DLD1 (cell line): ENCODE data around the gene ARL15.

ENCODE experiments used
- in situ Hi-C: cut with HindIII; loops from 2 replicates; pipeline ENCODE4 v1.10.0; 2017; ENCODE audit warnings: low sequenced_read_pairs

Gene ARL15

GRCh38 chr5:53948598-53948997, 361.8 kb downstream of the ARL15 start:
- in situ Hi-C loops, result no loop called here

DNA sequence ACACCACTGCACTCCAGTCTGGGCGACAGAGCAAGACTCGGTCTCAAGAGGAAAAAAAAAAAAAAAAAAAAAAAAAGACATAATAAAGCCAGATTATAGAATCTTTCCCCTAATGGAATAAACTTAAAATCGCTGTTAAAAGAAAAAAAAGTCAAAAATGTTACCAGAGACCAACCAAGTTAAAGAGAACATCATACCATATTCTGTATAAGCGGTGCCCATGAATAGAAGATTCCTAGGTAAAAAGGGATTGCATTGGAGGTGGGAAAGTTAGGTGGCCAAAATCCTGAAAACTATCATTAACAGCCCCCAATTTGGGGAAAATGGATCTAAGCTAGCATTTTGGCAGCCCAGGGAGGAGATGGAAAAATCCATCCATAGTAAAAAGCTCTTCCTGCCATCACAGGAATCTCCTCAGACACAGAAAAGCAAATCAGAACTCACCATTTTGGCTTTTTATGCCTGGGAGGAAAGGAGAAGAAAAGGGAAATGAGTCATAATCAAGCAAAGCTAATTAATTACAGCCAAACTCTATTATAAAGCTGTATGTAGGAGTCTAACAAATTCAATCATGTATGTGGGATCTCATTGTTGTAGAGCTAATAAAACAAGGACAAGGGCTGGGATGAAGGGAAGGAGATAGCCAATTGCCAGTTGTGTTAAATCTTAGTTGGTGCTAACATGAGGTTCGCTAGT, 363.8 kb downstream of the ARL15 start:
- in situ Hi-C loops, result no loop called here

DNA sequence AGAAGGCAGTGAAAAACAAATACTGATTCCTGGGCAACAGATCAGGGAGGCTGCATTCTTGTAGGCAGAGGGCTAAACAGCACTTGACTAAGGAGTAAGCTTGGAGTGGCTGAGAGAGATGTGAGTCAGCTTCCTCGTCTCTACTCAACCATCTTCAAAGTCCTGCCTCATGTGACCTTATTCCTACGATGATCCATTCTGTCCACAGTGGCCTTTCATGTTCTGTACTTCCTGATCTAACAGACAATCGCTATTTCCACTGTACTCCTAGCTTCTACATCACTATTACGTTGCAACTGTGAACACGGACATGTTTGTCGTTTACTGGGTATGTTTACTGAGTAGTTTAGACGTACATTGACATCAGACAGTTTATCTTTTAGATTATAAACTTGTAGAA, 365.4 kb downstream of the ARL15 start:
- in situ Hi-C loops, result no loop called here

- in situ Hi-C loops, result no loop called here
These were observed 366.4 kb downstream of the ARL15 start for GRCh38 chr5:53943938-53944337.

GRCh38 chr5:53942724-53943123, 367.6 kb downstream of the ARL15 start:
- in situ Hi-C loops, result no loop called here

GRCh38 chr5:53940921-53941320, 369.5 kb downstream of the ARL15 start:
- in situ Hi-C loops, result no loop called here

GRCh38 chr5:53937467-53937866, 372.9 kb downstream of the ARL15 start:
- in situ Hi-C loops, result no loop called here

DNA sequence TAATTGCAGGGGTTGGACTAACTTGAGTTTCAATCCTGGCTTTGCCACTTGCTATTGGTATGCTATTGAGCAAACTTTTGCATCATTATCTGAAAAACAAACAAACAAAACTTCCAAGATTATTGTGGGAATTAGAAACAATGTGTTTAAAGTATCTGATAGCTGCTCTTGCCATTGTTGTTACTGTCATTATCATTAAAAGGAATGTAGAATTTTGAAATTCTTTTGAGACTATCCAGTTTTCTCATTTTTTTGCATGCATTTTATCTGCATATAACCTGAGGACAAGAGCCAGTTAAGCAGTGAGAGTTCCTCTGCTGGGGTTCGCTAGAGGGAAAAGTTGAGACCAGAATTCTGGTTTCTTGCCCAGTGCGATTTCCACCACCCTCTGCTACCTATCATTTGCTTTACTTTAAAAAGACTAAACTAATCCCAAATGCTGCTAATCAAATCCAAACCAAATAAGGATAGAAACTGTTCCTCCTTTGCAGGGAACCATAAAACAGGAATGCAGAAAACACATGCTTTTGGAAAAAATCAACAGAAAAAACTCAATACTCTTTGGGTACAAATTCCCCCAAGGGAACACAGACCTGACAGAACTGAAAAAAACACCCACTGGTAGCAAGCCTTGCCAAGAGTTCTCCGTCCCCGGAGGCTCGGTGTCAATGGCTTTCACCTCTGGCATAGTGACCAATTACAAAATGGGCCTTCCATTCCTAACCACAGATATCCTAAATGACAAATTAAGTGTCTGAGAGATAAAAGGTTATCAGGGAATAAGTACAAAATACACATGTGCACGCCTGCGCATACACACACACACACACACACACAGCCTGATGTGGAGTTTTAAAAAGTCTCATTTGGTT, 373.7 kb downstream of the ARL15 start:
- in situ Hi-C loops, result no loop called here

DNA sequence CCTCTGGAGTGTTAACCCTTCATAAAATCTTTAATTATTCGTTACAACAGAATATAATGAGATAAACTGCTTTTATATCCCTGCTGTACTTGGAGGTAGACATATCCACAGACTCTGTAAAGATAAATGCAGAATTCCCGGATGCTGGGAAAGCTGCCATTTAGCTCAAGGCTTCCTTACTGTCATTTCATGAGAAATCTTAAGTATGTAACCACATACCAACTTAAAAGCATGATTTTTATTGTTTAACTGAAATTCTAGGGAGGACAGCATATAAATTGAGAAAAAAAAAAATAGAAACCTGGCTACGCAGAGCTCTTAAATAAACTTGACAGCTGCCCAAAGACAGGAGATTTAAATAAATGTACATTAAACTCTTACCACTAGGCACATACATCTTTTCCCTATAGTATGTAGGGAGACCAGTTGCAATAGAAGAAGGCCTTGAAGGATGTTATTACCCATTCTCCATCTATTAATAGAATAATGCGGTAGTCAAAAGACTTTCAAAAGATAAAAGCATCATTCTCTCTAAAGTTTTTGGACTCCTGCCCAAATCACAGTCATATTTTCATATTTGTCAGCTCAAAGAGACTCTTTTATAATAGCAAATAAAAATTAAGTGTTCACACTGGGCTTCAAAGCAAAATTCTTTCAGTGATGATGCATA, 376.1 kb downstream of the ARL15 start:
- in situ Hi-C loops, result no loop called here

DNA sequence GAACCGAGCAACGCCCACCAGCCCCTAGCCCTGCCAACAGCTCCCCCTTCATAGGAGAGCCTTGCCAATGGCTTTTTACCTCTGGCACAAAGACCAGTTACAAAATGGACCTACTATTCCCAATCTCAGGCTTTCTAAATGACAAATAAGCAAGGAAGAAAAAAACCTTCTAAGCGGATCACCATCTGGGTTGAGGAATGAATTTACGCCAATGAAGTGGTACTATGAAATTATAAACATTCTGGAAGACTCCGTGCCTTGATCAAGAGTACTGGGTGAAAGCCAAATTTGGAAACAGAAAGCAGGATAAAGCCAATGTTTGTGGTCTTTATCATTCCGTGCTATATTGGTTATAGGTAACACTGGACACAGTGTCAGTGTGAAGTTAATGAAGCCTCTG, 378.0 kb downstream of the ARL15 start:
- in situ Hi-C loops, result no loop called here

- in situ Hi-C loops, result no loop called here
These were observed 379.9 kb downstream of the ARL15 start for GRCh38 chr5:53930457-53930856.

DNA sequence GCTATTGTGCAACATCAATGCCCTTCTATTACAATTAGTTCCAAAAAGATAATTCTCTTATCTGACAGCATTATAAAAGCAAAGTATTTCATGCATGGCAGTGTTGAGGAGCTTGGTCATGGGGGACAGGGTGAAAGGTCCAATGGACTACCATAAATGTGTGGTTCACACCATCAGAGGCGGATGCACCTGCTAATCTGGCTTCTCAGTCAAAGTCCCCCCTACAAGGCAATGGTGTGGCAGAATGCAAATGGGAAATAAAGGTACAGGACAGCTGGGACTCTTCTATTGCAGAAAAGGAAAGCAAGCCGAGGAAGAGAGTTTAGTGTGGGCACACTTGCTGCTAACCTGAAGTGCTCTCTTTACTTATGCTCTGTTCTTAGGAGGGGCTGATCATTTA, 380.8 kb downstream of the ARL15 start:
- in situ Hi-C loops, result no loop called here

DNA sequence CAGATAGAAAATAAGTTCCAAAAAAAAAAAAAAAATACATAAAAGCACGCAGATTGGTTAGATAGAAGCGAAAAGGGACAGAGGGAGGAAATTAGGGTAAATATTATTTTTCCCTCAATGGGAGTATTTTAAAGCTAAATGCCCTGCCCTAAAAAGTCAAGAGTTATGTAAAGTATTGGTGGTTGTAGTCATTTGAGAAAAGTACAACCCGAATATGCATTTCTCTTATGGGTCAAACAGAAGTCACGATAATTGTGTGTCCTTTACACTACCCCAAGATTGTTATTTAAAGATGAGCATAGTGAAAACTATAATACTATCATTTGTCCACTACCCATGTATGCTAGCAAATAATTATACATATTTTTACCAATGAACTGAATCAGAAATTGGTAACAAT, 381.2 kb downstream of the ARL15 start:
- in situ Hi-C loops, result no loop called here

- in situ Hi-C loops, result no loop called here
These were observed 381.7 kb downstream of the ARL15 start for GRCh38 chr5:53928641-53929040.

GRCh38 chr5:53927668-53928247, 382.6 kb downstream of the ARL15 start:
- in situ Hi-C loops, result no loop called here

DNA sequence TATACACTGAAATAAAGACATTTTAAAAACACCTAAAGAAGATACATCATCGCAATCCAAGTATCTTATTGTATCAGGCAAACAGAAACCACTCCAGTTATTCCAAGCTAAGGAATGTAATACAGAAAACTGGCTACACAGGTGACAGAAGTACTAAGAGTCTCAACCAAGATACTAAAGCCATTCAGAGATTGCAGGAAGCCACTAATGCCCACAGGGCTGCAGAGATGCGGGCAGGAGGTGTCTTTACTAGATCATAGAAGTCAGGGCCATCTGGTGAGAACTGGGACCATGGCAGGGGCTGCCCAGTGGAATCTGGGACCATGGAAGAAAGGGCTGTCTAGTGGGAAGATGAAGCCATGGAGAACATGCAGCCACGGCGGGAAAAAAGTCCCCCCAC, 384.3 kb downstream of the ARL15 start:
- in situ Hi-C loops, result no loop called here

DNA sequence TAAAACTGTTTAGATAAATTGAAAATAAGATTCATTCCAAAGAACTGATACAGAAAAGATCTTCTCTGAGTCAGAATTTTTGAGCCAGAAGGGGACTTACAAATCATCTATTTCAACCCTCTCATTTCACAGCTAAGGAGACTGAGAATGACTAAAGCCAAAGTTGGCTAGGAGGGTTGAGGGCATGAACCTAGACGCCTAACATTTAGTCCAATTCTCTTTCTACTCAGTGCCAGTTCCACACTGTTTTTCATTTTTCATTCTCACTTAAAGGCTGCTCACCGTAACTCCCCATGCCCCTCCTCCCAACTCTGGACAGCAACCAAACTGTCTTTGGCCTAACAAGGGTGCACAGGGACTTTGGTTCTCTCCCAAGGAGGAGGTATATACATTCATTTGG, 386.0 kb downstream of the ARL15 start:
- in situ Hi-C loops, result no loop called here

- in situ Hi-C loops, result no loop called here
These were observed 386.4 kb downstream of the ARL15 start for GRCh38 chr5:53923961-53924360.

DNA sequence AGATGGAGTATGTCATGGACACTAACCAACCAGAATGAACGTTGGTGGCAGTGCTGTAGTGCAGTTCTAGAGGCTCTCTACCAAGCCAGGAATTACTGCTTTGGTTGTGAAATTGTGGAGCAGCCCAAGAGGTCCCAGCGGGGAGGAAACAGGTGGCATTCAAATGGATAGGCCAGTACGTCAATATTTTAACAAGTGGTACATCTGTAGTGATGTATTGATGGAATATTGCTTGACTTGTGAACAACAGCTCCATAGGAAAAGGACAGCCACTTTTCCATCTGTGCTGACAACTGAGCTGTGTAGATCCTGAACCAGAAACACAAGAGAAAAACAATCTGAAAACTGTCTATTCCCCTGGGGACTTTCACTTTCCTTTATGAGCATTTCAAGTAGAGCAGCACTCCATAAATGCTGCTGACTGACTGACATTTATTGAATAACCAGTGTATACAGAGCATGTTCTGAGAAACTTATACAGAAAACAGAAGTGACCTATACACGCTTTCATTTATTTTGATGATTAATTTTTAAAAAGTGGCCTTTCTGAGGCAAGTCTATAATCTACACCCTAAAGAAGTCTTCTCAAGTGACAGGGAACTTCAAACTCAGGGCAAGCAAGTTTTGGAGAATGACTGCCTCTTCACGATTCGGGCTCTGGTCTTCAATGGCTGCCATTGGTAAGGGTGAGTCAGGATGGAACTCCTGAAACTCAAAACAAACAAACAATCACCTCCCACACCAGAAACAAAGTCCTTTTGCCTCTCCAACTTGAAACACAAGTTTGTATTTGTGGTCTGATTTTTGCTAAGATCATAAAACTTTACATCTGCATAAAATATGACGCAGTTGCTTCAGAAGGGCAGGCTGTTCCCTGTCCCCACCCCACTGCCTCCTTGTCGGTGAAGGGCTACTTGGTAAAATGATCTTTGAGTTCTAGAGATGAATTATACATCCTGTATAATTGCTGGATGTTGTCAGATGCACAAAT, 387.6 kb downstream of the ARL15 start:
- in situ Hi-C loops, result no loop called here

GRCh38 chr5:53917826-53918225, 392.5 kb downstream of the ARL15 start:
- in situ Hi-C loops, result no loop called here
